Mesodermal cell (in vitro differentiated cells): ENCODE data around the gene MAMDC2.

Source experiments
- H3K27ac ChIP-seq: 2 replicates; pipeline ENCODE4 v1.7.0; 2013; ENCODE audit warnings: mild to moderate bottlenecking, low read depth, low read length, moderate library complexity; ENCODE audit not compliant: severe bottlenecking
- H3K36me3 ChIP-seq: 2 replicates; pipeline ENCODE4 v1.7.1; 2013; ENCODE audit warnings: mild to moderate bottlenecking, low read length, moderate library complexity; ENCODE audit not compliant: control insufficient read depth, insufficient read depth
- H3K4me1 ChIP-seq: one replicate; pipeline ENCODE4 v1.7.1; 2013; ENCODE audit warnings: mild to moderate bottlenecking, low read length; ENCODE audit not compliant: insufficient read depth, control insufficient read depth, poor library complexity, severe bottlenecking
- H3K4me3 ChIP-seq: 2 replicates; pipeline ENCODE4 v1.7.0; 2013; ENCODE audit warnings: low read length, control low read depth, mild to moderate bottlenecking; ENCODE audit not compliant: insufficient read depth, poor library complexity, severe bottlenecking; ENCODE audit errors: extremely low read depth
- H3K9me3 ChIP-seq: 2 replicates; pipeline ENCODE4 v1.7.1; 2013; ENCODE audit warnings: mild to moderate bottlenecking, low read length, moderate library complexity; ENCODE audit not compliant: control insufficient read depth
- WGBS, 2 experiments: methylation state at CpG; one replicate each; pipeline ENCODE4 v1.1.5; 2013; ENCODE audit warnings: missing lambda C conversion rate in 2 of 2; ENCODE audit not compliant: insufficient coverage in 2 of 2; 5-methylcytosine and 5-hydroxymethylcytosine counted together

The MAMDC2 gene

GRCh38 chr9:70135176-70135575, 91.5 kb downstream of the MAMDC2 start:
- peaks cover 9% of the 10 kb centered on the region for H3K36me3 ChIP-seq
- no peaks in the 10 kb centered on the region for H3K9me3 ChIP-seq
- H3K4me3 ChIP-seq = no peak overlapping the region
- H3K27ac ChIP-seq = no peak overlapping the region
- H3K4me1 ChIP-seq = no peaks in the 10 kb centered on the region

- Histone ChIP-seq H3K27ac (no peak overlapping the region), H3K36me3 (peaks cover 18% of the 10 kb centered on the region), H3K4me3 (no peak overlapping the region), H3K9me3 (no peaks in the 10 kb centered on the region), H3K4me1 (no peaks in the 10 kb centered on the region)
- 83 to 100% methylated on average over 1 of the region's 1 CpG for WGBS, 2 experiments
Observed at GRCh38 chr9:70136632-70137031, 93.0 kb downstream of the MAMDC2 start.

GRCh38 chr9:70137577-70137976, 93.9 kb downstream of the MAMDC2 start:
- whole genome bisulfite sequencing, 2 experiments = 80 to 93% methylated on average over 1 to 2 of the region's 3 CpGs
- H3K4me1 ChIP-seq = no peaks in the 10 kb centered on the region
- H3K9me3 ChIP-seq = no peaks in the 10 kb centered on the region
- H3K27ac ChIP-seq = no peak overlapping the region
- H3K4me3 ChIP-seq = no peak overlapping the region
- H3K36me3 ChIP-seq = peaks cover 23% of the 10 kb centered on the region

GRCh38 chr9:70142101-70142500, 98.5 kb downstream of the MAMDC2 start:
- Histone ChIP-seq H3K4me3 (no peak overlapping the region), H3K27ac (no peak overlapping the region), H3K4me1 (no peaks in the 10 kb centered on the region), H3K36me3 (peaks cover 33% of the 10 kb centered on the region), H3K9me3 (no peaks in the 10 kb centered on the region)
- WGBS, 2 experiments = 74 to 90% methylated on average over 3 of the region's 3 CpGs

- H3K36me3 ChIP-seq = peaks cover 33% of the 10 kb centered on the region
- H3K4me1 ChIP-seq = no peaks in the 10 kb centered on the region
- no peak overlapping the region for H3K4me3 ChIP-seq
- H3K27ac ChIP-seq = no peak overlapping the region
- no peaks in the 10 kb centered on the region for H3K9me3 ChIP-seq
- WGBS, 2 experiments = 89 to 97% methylated on average over 2 to 3 of the region's 3 CpGs
Observed at GRCh38 chr9:70143394-70144130, 99.9 kb downstream of the MAMDC2 start.

- WGBS, 2 experiments = no CpG with 5 or more reads among the region's 1 CpG
- H3K9me3 ChIP-seq = no peaks in the 10 kb centered on the region
- peaks cover 33% of the 10 kb centered on the region for H3K36me3 ChIP-seq
- no peak overlapping the region for H3K4me3 ChIP-seq
- no peak overlapping the region for H3K27ac ChIP-seq
- H3K4me1 ChIP-seq = no peaks in the 10 kb centered on the region
Observed at GRCh38 chr9:70144131-70144503, 100.5 kb downstream of the MAMDC2 start.

GRCh38 chr9:70145981-70146380, 102.3 kb downstream of the MAMDC2 start:
- no peak overlapping the region for H3K4me3 ChIP-seq
- WGBS, 2 experiments = 84 to 100% methylated on average over 3 of the region's 4 CpGs
- no peaks in the 10 kb centered on the region for H3K9me3 ChIP-seq
- H3K4me1 ChIP-seq = no peaks in the 10 kb centered on the region
- H3K36me3 ChIP-seq = peaks cover 22% of the 10 kb centered on the region
- no peak overlapping the region for H3K27ac ChIP-seq

- Histone ChIP-seq H3K36me3 (peaks cover 16% of the 10 kb centered on the region), H3K9me3 (no peaks in the 10 kb centered on the region), H3K27ac (no peak overlapping the region), H3K4me1 (no peaks in the 10 kb centered on the region), H3K4me3 (no peak overlapping the region)
- WGBS, 2 experiments = no CpG with 5 or more reads among the region's 1 CpG
Observed at GRCh38 chr9:70147196-70147595, 103.5 kb downstream of the MAMDC2 start.

GRCh38 chr9:70147651-70148050, 104.0 kb downstream of the MAMDC2 start:
- Histone ChIP-seq H3K9me3 (no peaks in the 10 kb centered on the region), H3K27ac (no peak overlapping the region), H3K36me3 (peaks cover 12% of the 10 kb centered on the region), H3K4me3 (no peak overlapping the region), H3K4me1 (no peaks in the 10 kb centered on the region)
- WGBS, 2 experiments = 88 to 93% methylated on average over 2 to 3 of the region's 3 CpGs

GRCh38 chr9:70152350-70152749, 108.7 kb downstream of the MAMDC2 start:
- Histone ChIP-seq H3K9me3 (no peaks in the 10 kb centered on the region), H3K27ac (no peak overlapping the region), H3K36me3 (peaks cover 5% of the 10 kb centered on the region), H3K4me3 (no peak overlapping the region), H3K4me1 (no peaks in the 10 kb centered on the region)
- 80 to 82% methylated on average over 2 to 3 of the region's 3 CpGs for WGBS, 2 experiments

GRCh38 chr9:70156729-70157128, 113.1 kb downstream of the MAMDC2 start:
- peaks cover 5% of the 10 kb centered on the region for H3K36me3 ChIP-seq
- no peak overlapping the region for H3K4me3 ChIP-seq
- no peaks in the 10 kb centered on the region for H3K9me3 ChIP-seq
- 91 to 100% methylated on average over 1 to 2 of the region's 3 CpGs for WGBS, 2 experiments
- H3K4me1 ChIP-seq = peaks cover 5% of the 10 kb centered on the region
- no peak overlapping the region for H3K27ac ChIP-seq
